ENCODE data around the gene ARL5B. TPM values are rescaled to one million over a fixed set of nuclear protein-coding genes. Genes with fewer than 3 reads are reported as not detected.

Gene ARL5B
- total RNA-seq, 4 donors from 2014 or later, result 10.7 to 37.3 (median 18.2) TPM

DNA sequence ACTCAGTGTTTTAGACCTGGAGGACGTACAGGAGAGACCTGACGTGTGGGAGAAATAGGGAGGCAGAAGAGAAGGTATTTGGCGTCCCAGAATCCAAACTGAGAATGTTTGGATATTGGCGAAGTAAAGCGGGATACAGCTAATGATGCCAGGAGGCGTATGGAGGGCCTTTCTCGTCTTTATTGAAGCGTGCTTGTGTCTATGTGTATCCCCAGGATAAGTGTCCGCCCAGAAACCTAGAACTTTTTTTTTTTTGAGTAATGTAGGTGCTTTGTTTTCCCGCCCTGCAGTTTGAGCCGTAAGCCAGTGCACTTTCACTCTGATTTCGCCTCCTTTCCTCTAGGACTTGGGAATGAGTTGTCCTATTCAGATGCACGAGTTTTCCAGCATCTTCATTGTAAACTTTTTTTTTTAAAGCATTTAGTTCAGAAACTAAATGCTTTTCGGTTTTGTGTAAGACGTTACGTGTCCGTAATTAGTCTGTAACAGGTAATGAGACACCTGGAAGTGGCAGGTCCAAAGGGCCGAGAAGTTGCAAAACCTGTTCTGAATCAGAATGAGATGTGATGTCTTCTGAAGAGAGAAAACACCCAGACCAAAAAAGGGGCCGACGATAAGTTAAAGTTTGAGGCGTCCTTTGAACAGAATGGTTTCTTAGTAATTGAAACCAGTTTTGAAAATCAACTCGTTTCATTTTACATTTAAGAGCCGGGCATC is 746 bp downstream of the ARL5B start:
- DNase-seq (ENCODE audit: low spot score) (no peak), ATAC-seq (ENCODE audit: low FRiP score) (no peak)
- TF ChIP-seq, protein P1, sequence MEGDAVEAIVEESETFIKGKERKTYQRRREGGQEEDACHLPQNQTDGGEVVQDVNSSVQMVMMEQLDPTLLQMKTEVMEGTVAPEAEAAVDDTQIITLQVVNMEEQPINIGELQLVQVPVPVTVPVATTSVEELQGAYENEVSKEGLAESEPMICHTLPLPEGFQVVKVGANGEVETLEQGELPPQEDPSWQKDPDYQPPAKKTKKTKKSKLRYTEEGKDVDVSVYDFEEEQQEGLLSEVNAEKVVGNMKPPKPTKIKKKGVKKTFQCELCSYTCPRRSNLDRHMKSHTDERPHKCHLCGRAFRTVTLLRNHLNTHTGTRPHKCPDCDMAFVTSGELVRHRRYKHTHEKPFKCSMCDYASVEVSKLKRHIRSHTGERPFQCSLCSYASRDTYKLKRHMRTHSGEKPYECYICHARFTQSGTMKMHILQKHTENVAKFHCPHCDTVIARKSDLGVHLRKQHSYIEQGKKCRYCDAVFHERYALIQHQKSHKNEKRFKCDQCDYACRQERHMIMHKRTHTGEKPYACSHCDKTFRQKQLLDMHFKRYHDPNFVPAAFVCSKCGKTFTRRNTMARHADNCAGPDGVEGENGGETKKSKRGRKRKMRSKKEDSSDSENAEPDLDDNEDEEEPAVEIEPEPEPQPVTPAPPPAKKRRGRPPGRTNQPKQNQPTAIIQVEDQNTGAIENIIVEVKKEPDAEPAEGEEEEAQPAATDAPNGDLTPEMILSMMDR (IDR thresholded peaks at IDR 0.05), result no peak

DNA sequence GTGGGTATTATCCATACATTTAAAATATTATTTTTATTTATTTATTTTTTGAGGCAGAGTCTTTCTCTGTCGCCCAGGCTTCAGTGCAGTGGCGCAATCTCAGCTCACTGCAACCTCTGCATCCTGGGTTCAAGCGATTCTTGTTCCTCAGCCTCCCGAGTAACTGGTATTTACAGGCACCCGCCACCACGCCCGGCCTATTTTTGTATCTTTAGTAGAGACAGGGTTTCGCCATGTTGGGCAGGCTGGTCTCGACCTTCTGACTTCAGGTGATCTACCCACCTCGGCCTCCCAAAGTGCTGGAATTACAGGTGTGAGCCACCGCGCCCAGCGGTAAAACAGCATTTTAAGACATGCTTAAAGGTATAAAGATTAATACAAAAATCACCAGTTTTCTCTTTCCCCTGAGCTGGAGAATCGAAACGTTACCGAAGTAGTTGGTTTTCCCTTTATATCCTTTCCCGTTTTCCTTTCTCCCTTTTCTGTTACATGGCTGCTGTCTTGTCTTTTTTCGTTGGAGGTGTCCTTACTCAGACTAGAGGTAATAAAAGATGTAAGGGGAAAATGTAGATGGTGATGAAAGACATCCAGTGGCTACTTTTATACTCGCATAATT is 1.7 kb downstream of the ARL5B start:
- TF ChIP-seq, protein P1 (IDR thresholded peaks at IDR 0.05), result no peak
- DNase-seq (ENCODE audit: low spot score) (no peak), ATAC-seq (ENCODE audit: low FRiP score) (no peak)

DNA sequence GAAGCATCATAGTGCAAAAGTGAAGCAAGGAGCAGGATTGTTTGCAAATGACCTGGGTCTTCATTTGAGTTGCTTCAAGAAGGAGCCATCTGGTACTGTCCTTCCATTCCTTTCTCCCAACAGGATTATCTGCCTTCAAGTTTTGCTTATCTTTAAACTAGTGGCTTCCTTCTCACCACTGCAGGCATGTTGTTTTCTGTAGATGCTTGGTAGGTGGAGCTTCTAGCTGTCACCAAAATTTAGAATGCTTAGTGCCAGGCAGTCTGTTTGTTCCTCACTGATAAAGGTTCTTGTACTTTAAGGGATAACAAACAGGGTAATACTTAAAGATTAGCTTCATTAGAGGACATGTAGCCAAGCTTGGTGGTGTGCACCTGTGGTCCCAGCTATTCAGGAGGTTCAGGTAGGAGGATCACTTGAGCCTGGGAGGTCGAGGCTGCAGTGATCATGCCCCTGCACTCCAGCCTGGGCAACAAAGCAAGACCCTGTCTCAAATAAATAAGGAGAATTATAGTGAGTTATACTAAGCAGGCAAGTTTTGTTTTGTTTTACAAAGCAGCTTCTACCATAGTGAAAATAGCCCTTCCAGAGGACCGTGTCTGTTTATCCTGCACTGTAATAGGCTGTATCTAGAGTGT is 5.7 kb downstream of the ARL5B start:
- no peak for DNase-seq (ENCODE audit: low spot score)

DNA sequence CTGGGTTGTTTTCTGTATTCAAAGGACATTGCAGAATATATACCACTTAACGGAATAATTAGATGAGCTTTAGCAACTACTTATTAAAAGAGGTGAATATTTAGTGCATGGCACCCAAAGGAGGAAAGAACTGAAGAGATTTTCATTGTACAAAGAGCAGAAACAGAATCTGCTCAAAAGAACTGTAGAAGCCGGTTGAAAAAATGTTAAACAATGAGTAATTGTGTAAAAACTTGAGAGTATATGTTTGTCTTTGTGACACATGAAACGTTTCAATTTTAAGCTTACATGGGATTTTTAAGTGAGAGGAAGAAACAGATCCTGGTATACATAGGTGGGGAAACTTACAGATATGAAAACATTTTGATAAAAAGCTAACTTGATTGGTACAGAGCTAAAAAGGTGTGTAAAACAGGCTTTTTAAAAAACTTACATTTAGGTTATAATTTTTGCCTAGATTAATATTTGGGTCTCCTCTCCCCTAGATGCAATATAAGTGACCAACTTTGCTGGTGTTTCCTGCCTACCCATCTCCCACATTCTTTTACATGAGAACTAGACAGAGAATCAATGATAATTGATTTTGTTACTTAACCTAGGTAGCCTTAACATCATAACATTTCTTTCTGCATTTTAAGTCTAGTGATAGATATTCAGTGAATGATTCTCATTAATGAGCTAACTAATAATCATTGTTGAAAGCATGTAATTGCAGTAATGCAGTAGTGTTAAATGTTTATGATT is 6.8 kb downstream of the ARL5B start:
- TF ChIP-seq, protein P1 (IDR thresholded peaks at IDR 0.05), result no peak
- ATAC-seq (ENCODE audit: low FRiP score) (no peak), DNase-seq (ENCODE audit: low spot score) (no peak)

More for the DNA sequence above, 5.7 kb downstream of the ARL5B start:
- ATAC-seq (ENCODE audit: low FRiP score), result no peak
- TF ChIP-seq, protein P1 (IDR thresholded peaks at IDR 0.05), result no peak

DNA sequence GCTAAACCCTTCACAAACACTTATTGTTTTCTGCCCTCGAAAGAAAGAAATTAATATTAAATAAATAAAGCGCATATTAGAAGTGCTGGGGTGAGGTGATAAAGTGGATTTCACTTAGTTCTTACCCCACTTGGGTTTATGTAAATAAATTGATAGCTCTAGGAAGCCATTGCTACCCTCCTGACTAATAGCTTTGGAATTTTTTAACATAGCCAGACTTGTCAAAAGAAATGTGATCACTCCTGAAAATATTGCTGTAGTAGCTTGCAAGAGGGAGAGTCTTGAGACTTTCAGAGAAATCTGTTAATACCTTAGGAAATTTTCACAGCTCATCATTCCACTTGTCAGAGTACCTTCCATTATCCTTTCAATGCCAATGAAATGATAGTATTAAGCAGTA is 7.6 kb downstream of the ARL5B start:
- peak; percentile 48 for ATAC-seq (ENCODE audit: low FRiP score)

DNA sequence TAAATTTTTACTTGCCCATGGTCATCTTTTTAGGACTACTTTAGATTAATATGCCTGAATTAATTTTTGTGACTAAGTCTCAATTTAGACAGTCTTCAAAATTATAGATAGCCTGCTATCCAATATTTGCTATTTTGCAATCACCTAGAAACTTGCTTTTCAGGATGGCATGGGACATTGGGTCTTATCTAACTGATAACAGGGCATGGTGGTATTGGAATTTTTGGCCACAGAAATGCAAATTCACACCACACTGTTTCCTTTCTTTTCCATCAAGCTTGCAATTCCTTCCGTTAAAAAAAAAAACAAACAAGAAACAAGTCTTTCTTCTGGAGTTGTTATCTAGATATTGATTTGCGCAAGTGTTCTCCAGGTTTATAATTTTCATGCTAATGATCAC is 8.8 kb downstream of the ARL5B start:
- TF ChIP-seq, protein P1 (IDR thresholded peaks at IDR 0.05), result no peak
- DNase-seq (ENCODE audit: low spot score) (no peak), ATAC-seq (ENCODE audit: low FRiP score) (no peak)

More for the DNA sequence above, 7.6 kb downstream of the ARL5B start:
- TF ChIP-seq, protein P1 (IDR thresholded peaks at IDR 0.05), result no peak
- DNase-seq (ENCODE audit: low spot score), result no peak
